IPS-18c (cell line): ENCODE results near the gene SMAD3.

Experiments
- H3K4me3 ChIP-seq: 2 replicates; pipeline ENCODE4 v1.7.0; 2013; ENCODE audit warnings: low read depth, mild to moderate bottlenecking, low read length, moderate library complexity; ENCODE audit not compliant: insufficient read depth
- H3K9me3 ChIP-seq: one replicate; pipeline ENCODE4 v1.6.1; 2013; ENCODE audit warnings: mild to moderate bottlenecking, low read length, moderate library complexity; ENCODE audit not compliant: control insufficient read depth, insufficient read depth

SMAD3 gene

GRCh38 chr15:67031331-67031730, 34.1 kb upstream of the SMAD3 start:
- H3K4me3 ChIP-seq, result no peak overlapping the region
- H3K9me3 ChIP-seq, result no peaks in the 10 kb centered on the region

- no peak overlapping the region for H3K4me3 ChIP-seq
- H3K9me3 ChIP-seq, result no peaks in the 10 kb centered on the region
Observed at GRCh38 chr15:67032608-67033007, 32.8 kb upstream of the SMAD3 start.

- Histone ChIP-seq H3K9me3 (no peaks in the 10 kb centered on the region), H3K4me3 (peak overlapping the region; percentile 52; the same call in 1 of the 2 replicates)
Observed at GRCh38 chr15:67033012-67033411, 32.4 kb upstream of the SMAD3 start.

- H3K4me3 ChIP-seq, result peak overlapping the region; percentile 52
Observed at GRCh38 chr15:67033571-67034044, 31.8 kb upstream of the SMAD3 start.

GRCh38 chr15:67035886-67036285, 29.5 kb upstream of the SMAD3 start:
- no peak overlapping the region for H3K4me3 ChIP-seq

More at GRCh38 chr15:67033571-67034044, 31.8 kb upstream of the SMAD3 start:
- no peaks in the 10 kb centered on the region for H3K9me3 ChIP-seq

GRCh38 chr15:67036775-67037555, 28.4 kb upstream of the SMAD3 start:
- Histone ChIP-seq H3K4me3 (no peak overlapping the region), H3K9me3 (no peaks in the 10 kb centered on the region)

More at GRCh38 chr15:67035886-67036285, 29.5 kb upstream of the SMAD3 start:
- no peaks in the 10 kb centered on the region for H3K9me3 ChIP-seq

- Histone ChIP-seq H3K4me3 (no peak overlapping the region), H3K9me3 (no peaks in the 10 kb centered on the region)
Observed at GRCh38 chr15:67037694-67038093, 27.7 kb upstream of the SMAD3 start.

GRCh38 chr15:67038736-67039135, 26.7 kb upstream of the SMAD3 start:
- no peak overlapping the region for H3K4me3 ChIP-seq

GRCh38 chr15:67039384-67040075, 25.9 kb upstream of the SMAD3 start:
- Histone ChIP-seq H3K4me3 (no peak overlapping the region), H3K9me3 (no peaks in the 10 kb centered on the region)

More at GRCh38 chr15:67038736-67039135, 26.7 kb upstream of the SMAD3 start:
- no peaks in the 10 kb centered on the region for H3K9me3 ChIP-seq

GRCh38 chr15:67040277-67040676, 25.1 kb upstream of the SMAD3 start:
- Histone ChIP-seq H3K4me3 (no peak overlapping the region), H3K9me3 (no peaks in the 10 kb centered on the region)

GRCh38 chr15:67042551-67043142, 22.8 kb upstream of the SMAD3 start:
- H3K4me3 ChIP-seq, result no peak overlapping the region
- H3K9me3 ChIP-seq, result no peaks in the 10 kb centered on the region

- no peaks in the 10 kb centered on the region for H3K9me3 ChIP-seq
- no peak overlapping the region for H3K4me3 ChIP-seq
Observed at GRCh38 chr15:67043939-67044771, 21.2 kb upstream of the SMAD3 start.

GRCh38 chr15:67047149-67047661, 18.2 kb upstream of the SMAD3 start:
- Histone ChIP-seq H3K9me3 (no peaks in the 10 kb centered on the region), H3K4me3 (no peak overlapping the region)

- Histone ChIP-seq H3K9me3 (no peaks in the 10 kb centered on the region), H3K4me3 (no peak overlapping the region)
Observed at GRCh38 chr15:67048281-67049279, 16.8 kb upstream of the SMAD3 start.

- no peak overlapping the region for H3K4me3 ChIP-seq
Observed at GRCh38 chr15:67049351-67050044, 15.9 kb upstream of the SMAD3 start.

More at GRCh38 chr15:67049351-67050044, 15.9 kb upstream of the SMAD3 start:
- no peaks in the 10 kb centered on the region for H3K9me3 ChIP-seq
